Measurements from ENCODE around the gene ACSL5. TPM values are rescaled to one million over a fixed set of nuclear protein-coding genes. Genes with fewer than 3 reads are reported as not detected.
A peak's percentile ranks its signal among the peaks of the same experiment; 100 is the strongest.

The ACSL5 gene
- total and polyA plus RNA-seq, 2 experiments from 2014 or later = not detected

GRCh38 chr10:112438356-112438755, 64.4 kb downstream of the ACSL5 start:
- Histone ChIP-seq H3K27me3 (no peaks in the 10 kb centered on the region), H3K4me1 (ENCODE audit: low read depth) (no peaks in the 10 kb centered on the region), H3K36me3 (peaks cover 58% of the 10 kb centered on the region), H3K9me3 (ENCODE audit: low read depth) (no peaks in the 10 kb centered on the region), H3K27ac (no peak overlapping the region), H3K4me3 (no peak overlapping the region)
- TF ChIP-seq, protein P1, sequence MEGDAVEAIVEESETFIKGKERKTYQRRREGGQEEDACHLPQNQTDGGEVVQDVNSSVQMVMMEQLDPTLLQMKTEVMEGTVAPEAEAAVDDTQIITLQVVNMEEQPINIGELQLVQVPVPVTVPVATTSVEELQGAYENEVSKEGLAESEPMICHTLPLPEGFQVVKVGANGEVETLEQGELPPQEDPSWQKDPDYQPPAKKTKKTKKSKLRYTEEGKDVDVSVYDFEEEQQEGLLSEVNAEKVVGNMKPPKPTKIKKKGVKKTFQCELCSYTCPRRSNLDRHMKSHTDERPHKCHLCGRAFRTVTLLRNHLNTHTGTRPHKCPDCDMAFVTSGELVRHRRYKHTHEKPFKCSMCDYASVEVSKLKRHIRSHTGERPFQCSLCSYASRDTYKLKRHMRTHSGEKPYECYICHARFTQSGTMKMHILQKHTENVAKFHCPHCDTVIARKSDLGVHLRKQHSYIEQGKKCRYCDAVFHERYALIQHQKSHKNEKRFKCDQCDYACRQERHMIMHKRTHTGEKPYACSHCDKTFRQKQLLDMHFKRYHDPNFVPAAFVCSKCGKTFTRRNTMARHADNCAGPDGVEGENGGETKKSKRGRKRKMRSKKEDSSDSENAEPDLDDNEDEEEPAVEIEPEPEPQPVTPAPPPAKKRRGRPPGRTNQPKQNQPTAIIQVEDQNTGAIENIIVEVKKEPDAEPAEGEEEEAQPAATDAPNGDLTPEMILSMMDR (IDR thresholded peaks at IDR 0.05; ENCODE audit: low read depth, low read length) = no peak
- no peak for DNase-seq (ENCODE audit: low read depth in 1 of 2, low spot score in 1 of 2)

DNA sequence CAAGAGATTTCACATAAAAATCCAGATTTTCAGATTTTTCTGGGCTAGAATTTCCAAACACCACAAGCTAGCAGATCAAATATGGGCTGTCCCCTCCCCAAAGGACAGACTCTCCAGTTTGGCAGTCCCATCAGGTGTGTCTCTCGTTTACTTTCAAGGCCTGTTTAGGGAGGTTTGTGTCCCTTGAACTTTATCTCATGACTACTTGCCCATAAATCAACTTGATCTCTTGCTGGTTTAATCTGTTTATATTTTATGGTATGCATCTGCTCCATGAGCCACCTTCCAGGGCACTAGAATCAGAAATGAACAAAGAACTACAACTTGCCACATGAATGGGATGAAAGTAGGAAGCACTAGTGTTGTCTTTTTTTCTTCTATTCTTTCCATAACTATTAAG, 67.6 kb downstream of the ACSL5 start:
- H3K4me1 ChIP-seq (ENCODE audit: low read depth) = no peaks in the 10 kb centered on the region
- DNase-seq (ENCODE audit: low read depth in 1 of 2, low spot score in 1 of 2) = no peak
- TF ChIP-seq, protein P1 (IDR thresholded peaks at IDR 0.05; ENCODE audit: low read depth, low read length) = no peak
- H3K27ac ChIP-seq = no peak overlapping the region
- no peaks in the 10 kb centered on the region for H3K27me3 ChIP-seq
- H3K36me3 ChIP-seq = peaks cover 48% of the 10 kb centered on the region
- no peak overlapping the region for H3K4me3 ChIP-seq
- no peaks in the 10 kb centered on the region for H3K9me3 ChIP-seq (ENCODE audit: low read depth)

GRCh38 chr10:112442063-112442462, 68.1 kb downstream of the ACSL5 start:
- H3K4me3 ChIP-seq = no peak overlapping the region
- no peaks in the 10 kb centered on the region for H3K27me3 ChIP-seq
- no peaks in the 10 kb centered on the region for H3K9me3 ChIP-seq (ENCODE audit: low read depth)
- no peak overlapping the region for H3K27ac ChIP-seq
- TF ChIP-seq, protein P1 (IDR thresholded peaks at IDR 0.05; ENCODE audit: low read depth, low read length) = no peak
- no peak for DNase-seq (ENCODE audit: low read depth in 1 of 2, low spot score in 1 of 2)
- H3K4me1 ChIP-seq (ENCODE audit: low read depth) = no peaks in the 10 kb centered on the region
- peaks cover 48% of the 10 kb centered on the region for H3K36me3 ChIP-seq

GRCh38 chr10:112446055-112446854, 72.3 kb downstream of the ACSL5 start:
- H3K9me3 ChIP-seq (ENCODE audit: low read depth) = no peaks in the 10 kb centered on the region
- peaks cover 28% of the 10 kb centered on the region for H3K36me3 ChIP-seq
- DNase-seq (ENCODE audit: low read depth in 1 of 2, low spot score in 1 of 2) = peak in 1 of 2 donors; percentile 16
- H3K4me1 ChIP-seq (ENCODE audit: low read depth) = peaks cover 9% of the 10 kb centered on the region
- H3K27ac ChIP-seq = peak overlapping the region; percentile 99
- TF ChIP-seq, protein P1 (IDR thresholded peaks at IDR 0.05; ENCODE audit: low read depth, low read length) = no peak
- H3K27me3 ChIP-seq = no peaks in the 10 kb centered on the region
- H3K4me3 ChIP-seq = peak overlapping the region; percentile 82

GRCh38 chr10:112446855-112447619, 73.1 kb downstream of the ACSL5 start, which contains the start of the genes VTI1A and ZDHHC6:
Gene VTI1A, plus strand, starts transcription at chr10:112447215. Its CDS starts 159 bp downstream, at chr10:112447374.
Gene ZDHHC6, minus strand, starts transcription at chr10:112446914. Its CDS starts 1,478 bp downstream, at chr10:112445436.
- H3K27me3 ChIP-seq = no peaks in the 10 kb centered on the region
- H3K27ac ChIP-seq = peak within 1 kb of the TSS; percentile 99
- no peaks in the 10 kb centered on the region for H3K9me3 ChIP-seq (ENCODE audit: low read depth)
- H3K4me3 ChIP-seq = peak within 1 kb of the TSS; percentile 82
- H3K4me1 ChIP-seq (ENCODE audit: low read depth) = peaks cover 9% of the 10 kb centered on the region
- TF ChIP-seq, protein P1 (IDR thresholded peaks at IDR 0.05; ENCODE audit: low read depth, low read length) = peak; percentile 45
- DNase-seq (ENCODE audit: low read depth in 1 of 2, low spot score in 1 of 2) = peak; percentile 88 to 89
- peaks cover 20% of the 10 kb centered on the region for H3K36me3 ChIP-seq

All from cardiac muscle cell (in vitro differentiated cells and primary cell).